ENCODE measurements around the gene GFPT2. TPM values are rescaled to one million over a fixed set of nuclear protein-coding genes. Genes with fewer than 3 reads are reported as not detected.

GFPT2 gene
- polyA plus RNA-seq: 0.19 TPM

DNA sequence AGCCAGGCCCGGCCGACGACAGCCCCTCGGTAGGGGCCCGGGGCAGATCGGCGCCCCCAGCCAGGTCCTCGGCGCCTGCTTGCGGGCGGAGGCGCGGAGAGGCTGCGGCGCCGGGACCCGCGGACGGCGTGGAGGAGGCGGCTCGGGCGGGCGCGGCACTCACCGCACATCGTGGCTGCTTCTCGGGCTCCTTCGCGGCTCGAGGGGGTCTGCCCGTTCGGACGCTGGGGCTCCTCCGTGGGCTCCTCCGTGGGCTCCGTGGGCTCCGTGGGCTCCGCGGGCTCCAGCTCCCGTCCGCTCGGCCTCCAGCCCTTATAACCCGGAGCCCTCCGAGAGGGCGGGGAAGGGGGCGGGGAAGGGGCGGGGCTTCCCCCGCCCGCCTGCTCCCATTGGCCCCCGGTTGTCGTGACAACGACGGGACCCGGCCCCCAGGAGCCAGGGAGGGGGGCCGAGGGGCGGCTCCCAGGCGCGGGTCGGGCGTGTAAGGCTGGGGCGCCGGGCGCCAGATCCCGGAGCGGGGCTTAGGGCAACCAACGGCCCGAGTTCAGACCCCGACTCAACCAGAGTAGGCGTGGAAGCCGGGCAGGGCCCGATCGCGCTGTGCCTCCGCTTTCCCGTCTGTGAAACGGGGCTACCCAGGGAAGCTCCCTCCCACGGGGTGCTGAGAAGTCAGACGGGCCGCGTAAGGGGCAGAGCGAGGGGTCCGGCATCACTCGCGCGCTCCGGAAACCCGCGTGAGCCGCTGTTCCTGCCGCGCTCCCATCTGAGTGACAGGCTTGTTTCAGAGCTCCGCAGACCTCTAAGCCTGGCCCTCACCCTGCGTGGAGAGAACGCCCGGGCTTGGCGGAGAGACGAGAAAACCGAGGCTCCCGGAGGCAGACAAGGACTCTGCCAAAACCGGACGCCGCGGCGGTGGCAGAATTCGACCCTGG is at the start of gene GFPT2:
Gene GFPT2 (minus strand): TSS at position 289 of the 932 bp plus-strand sequence. CDS start 119 bp downstream, at position 170.
- Mint-ChIP-seq H3K27ac (no peak within 1 kb of the TSS), H3K4me1 (peaks cover 0 to 5% (median 2%) of the 10 kb centered on the region in 3 donors), H3K27me3 (peaks cover 32% of the 10 kb centered on the region)

DNA sequence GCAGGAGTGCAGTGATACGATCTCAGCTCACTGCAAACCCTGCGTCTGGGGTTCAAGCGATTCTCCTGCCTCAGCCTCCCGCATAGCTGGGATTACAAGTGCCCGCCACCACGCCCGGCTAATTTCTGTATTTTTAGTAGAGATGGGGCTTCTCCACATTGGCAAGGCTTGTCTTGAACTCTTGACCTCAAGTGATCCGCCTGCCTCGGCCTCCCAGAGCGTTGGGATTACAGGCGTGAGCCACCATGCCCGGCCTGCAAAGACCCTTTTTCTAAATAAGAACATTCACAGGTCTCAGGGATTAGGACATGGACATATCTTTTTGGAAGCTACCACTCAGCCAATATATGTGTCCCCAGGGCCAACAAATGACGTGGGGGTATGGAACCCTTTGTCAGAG is 49.6 kb upstream of the GFPT2 start:
- H3K36me3 Mint-ChIP-seq: peaks cover 2% of the 10 kb centered on the region

More for the DNA sequence above, at the start of gene GFPT2:
- H3K36me3 Mint-ChIP-seq: peaks cover 1% of the 10 kb centered on the region
- H3K4me3 Mint-ChIP-seq: peak within 1 kb of the TSS; percentile 66 to 89 (median 80)
- no peaks in the 10 kb centered on the region for H3K9me3 Mint-ChIP-seq

DNA sequence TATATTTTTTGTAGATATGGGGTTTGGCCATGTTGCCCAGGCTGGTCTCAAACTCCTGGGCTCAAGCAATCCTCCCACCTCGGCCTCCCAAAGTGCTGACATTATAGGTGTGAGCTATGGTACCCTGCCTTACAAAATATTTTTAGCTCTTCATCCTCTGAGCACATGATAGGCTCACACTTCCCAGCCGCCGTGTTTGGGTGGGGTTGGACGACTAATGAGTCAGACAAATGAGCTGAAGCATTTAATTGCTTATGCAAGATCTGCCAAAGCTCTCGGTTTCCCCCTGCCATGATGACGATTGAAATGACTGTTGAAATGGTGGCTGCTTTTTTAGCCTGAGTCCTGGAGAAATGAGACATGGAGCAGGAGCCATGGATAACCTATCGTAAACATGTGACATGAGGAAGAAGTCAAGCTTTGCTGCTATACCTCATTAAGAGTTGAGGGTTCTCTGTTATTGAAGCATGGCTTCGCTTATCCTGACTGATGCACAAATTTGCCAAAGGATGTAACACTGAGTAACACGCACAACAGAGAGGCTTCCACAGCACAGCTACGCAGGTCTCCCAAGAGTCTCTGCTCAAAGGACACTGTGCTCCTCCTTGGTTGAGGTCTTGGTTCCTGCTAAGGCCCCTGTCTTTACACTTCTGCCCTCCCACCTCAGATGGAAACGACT is 48.2 kb upstream of the GFPT2 start:
- H3K4me3 Mint-ChIP-seq: no peak overlapping the region
- no peak overlapping the region for H3K27ac Mint-ChIP-seq
- H3K27me3 Mint-ChIP-seq: peaks cover 3% of the 10 kb centered on the region
- H3K36me3 Mint-ChIP-seq: peaks cover 2% of the 10 kb centered on the region
- H3K4me1 Mint-ChIP-seq: peaks cover 0 to 4% (median 0%) of the 10 kb centered on the region in 3 donors
- H3K9me3 Mint-ChIP-seq: peaks cover 0 to 4% (median 0%) of the 10 kb centered on the region in 3 donors

More for the DNA sequence above, 49.6 kb upstream of the GFPT2 start:
- Mint-ChIP-seq H3K4me3 (no peak overlapping the region), H3K27me3 (peaks cover 4% of the 10 kb centered on the region), H3K9me3 (peaks cover 0 to 4% (median 0%) of the 10 kb centered on the region in 3 donors), H3K4me1 (peaks cover 0 to 2% (median 0%) of the 10 kb centered on the region in 3 donors), H3K27ac (no peak overlapping the region)

DNA sequence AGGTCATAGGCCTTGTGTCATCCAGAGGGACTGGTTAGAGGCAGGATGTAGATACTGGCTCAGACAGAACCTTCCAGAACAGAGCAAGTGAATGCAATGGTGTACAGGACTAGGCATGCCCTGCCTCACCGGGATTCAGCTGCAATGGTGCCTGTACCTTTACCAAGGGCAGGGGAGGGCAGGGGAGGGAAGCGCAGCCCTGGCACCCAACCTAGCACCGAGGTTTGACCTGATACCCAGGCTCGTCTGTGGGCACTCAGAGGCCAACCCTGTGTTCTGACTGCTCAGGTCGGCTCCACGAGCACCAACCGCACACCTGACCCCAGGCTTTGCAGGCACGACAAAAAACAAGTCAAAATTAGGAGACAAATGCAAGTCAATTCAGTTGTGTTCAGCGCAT is 47.3 kb upstream of the GFPT2 start:
- Mint-ChIP-seq H3K27me3 (peaks cover 5% of the 10 kb centered on the region), H3K27ac (no peak overlapping the region), H3K9me3 (peaks cover 0 to 4% (median 0%) of the 10 kb centered on the region in 3 donors), H3K4me1 (peaks cover 0 to 4% (median 0%) of the 10 kb centered on the region in 3 donors), H3K36me3 (no peaks in the 10 kb centered on the region), H3K4me3 (no peak overlapping the region)

DNA sequence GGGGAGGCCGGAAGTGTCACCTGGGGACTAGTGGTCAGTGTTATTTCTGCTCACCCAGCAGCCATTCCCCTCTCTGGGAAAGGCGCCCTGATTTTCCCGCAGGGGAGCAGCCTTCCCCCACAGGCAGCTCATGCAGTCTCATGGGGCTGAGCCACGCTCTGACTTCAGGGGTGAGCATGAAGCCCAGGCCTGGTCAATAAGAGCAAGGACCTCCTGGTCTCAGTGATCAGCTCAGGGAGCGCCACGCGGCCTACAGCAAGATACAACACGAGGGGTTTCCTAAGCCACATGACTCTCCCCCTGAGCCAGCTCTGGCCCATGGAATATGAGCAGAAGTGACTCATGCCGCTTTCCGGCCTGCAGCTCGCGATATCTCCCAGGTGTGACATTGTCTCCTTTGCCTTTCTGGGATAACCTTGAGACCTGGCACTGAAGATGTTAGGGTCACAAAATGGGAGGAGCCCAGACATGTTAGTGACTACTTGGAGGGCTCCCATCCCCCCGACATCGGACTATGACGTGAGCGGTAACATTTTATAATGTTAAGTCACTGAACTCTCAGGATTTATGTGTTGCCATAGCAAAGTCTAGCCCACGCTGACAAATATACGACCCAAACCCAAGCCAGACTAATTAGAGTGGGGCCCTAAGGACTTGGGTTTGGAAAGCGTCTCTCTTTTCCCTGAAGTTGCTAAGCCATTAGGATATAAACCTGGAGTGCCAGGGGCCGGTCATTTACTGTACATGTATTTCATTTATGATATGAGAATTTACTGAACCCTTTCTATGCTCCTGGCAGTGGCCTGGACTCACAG is 46.5 kb upstream of the GFPT2 start:
- Mint-ChIP-seq H3K27me3 (peaks cover 5% of the 10 kb centered on the region), H3K4me1 (peaks cover 0 to 4% (median 0%) of the 10 kb centered on the region in 3 donors), H3K27ac (no peak overlapping the region), H3K36me3 (no peaks in the 10 kb centered on the region), H3K4me3 (no peak overlapping the region), H3K9me3 (peaks cover 0 to 4% (median 0%) of the 10 kb centered on the region in 3 donors)

DNA sequence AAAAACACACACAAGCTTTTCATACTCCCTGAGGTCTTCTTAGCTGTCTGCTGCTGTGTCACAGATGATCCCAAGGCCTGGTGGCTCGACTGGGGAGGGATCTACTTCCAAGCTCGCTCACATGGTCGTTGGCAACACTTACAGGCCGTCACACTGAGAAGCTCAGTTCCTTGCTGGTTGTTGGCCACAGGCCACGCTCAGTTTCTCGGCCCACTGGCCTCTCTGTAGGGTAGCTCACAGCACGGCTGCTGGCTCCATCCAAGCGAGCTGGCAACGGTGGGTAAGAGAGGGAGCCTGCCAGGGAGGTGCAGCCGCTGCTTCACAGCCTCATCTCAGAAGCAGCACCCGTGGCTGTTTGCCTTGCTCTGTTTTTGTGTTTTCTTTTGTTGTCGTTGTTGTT is 43.8 kb upstream of the GFPT2 start:
- H3K27ac Mint-ChIP-seq: no peak overlapping the region
- no peak overlapping the region for H3K4me3 Mint-ChIP-seq
- H3K36me3 Mint-ChIP-seq: no peaks in the 10 kb centered on the region
- peaks cover 0 to 4% (median 0%) of the 10 kb centered on the region in 3 donors for H3K4me1 Mint-ChIP-seq
- peaks cover 6% of the 10 kb centered on the region for H3K27me3 Mint-ChIP-seq
- H3K9me3 Mint-ChIP-seq: peaks cover 0 to 2% (median 0%) of the 10 kb centered on the region in 3 donors

DNA sequence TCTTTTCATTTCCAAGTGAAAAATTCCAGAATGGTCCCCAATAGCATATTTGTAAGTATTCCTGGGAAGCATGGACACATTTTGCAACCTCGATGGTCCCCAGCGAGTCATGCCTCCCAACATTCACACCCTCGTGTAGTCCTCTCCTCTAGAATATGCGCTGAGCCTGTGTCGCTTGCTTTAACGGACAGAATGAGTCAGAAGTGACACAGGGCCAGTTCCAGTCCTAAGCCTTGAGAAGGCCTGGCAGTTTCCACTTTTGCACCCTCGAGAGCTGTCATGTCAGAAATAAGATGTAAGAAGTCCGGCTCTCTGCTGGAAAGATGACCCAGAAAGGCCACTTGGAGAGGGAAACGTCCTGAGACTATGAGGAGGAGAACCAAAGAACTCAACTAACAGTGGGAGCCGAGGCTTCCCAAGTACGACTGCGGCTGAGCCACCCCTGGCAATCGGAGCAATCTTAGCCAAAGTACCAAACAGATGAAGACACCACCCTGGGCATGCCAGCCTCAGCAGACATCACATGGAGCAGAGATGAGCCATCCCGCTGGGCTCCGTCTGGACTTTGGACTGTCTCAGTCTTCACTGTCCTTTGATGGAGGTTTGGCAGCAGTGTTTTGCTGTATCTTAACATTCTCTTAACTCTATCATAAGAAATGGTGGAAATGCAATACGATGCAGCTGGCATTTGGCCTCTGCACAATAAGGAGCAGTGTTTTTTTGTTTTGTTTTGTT is 42.6 kb upstream of the GFPT2 start:
- Mint-ChIP-seq H3K27me3 (peaks cover 6% of the 10 kb centered on the region), H3K36me3 (no peaks in the 10 kb centered on the region), H3K4me3 (no peak overlapping the region), H3K27ac (peak overlapping the region in 1 of 3 donors; percentile 67), H3K4me1 (peaks cover 0 to 4% (median 0%) of the 10 kb centered on the region in 3 donors), H3K9me3 (peaks cover 0 to 3% (median 2%) of the 10 kb centered on the region in 3 donors)

DNA sequence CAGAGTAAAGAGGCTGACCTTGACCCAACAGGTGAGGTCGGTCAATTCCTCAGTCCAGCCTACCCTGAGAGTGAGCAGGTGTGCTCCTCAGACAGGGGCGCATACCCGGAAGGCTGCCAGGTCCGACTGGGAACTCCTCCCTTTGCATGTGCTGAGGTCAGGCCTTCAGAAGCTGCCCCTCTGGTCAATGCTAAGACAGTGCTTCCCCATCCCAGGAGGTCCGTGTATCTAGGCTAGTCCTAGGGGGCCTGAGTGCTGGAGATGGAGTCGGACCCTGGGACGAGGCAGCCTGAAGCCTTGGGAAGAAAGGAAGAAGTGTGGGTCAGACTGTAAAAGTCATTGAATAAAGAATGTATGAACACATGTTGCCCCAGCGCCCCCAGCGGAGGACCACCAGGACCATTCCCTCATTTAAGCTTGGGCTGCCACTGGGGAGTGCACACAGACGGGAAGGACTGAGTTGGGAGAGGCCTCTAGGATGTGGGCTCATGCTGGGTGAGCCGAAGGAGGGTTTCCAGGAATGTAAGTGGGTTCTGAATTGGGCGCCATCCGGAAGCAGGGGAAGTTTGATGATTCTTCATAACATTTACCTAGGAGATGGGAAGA is 41.0 kb upstream of the GFPT2 start:
- no peak overlapping the region for H3K4me3 Mint-ChIP-seq
- H3K27ac Mint-ChIP-seq: no peak overlapping the region
- peaks cover 5% of the 10 kb centered on the region for H3K27me3 Mint-ChIP-seq
- H3K4me1 Mint-ChIP-seq: peaks cover 0 to 4% (median 0%) of the 10 kb centered on the region in 3 donors
- no peaks in the 10 kb centered on the region for H3K36me3 Mint-ChIP-seq
- peaks cover 0 to 4% (median 2%) of the 10 kb centered on the region in 3 donors for H3K9me3 Mint-ChIP-seq

DNA sequence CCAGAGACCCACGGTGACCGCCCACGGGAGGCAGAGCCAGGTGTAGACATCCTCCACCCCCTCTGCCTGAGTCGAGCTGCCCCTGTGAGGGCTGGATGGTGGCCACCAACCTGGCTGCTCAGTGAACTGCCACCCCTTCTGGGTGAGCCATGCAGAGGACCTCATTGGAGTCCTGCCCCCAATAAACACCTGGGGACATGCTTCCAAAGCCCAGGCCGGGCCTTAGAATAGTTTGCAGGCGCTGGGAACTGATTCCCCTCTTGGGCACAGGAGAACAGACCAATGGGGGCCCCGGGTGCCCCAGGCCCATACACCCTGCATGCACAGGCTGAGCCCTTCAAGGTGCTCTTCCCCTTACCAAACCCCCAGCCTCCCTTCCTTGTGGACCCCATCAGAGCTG is 38.1 kb upstream of the GFPT2 start:
- H3K4me3 Mint-ChIP-seq: no peak overlapping the region
- H3K36me3 Mint-ChIP-seq: no peaks in the 10 kb centered on the region
- H3K27me3 Mint-ChIP-seq: peaks cover 5% of the 10 kb centered on the region
- H3K4me1 Mint-ChIP-seq: no peaks in the 10 kb centered on the region
- peaks cover 0 to 5% (median 2%) of the 10 kb centered on the region in 3 donors for H3K9me3 Mint-ChIP-seq
- H3K27ac Mint-ChIP-seq: no peak overlapping the region

DNA sequence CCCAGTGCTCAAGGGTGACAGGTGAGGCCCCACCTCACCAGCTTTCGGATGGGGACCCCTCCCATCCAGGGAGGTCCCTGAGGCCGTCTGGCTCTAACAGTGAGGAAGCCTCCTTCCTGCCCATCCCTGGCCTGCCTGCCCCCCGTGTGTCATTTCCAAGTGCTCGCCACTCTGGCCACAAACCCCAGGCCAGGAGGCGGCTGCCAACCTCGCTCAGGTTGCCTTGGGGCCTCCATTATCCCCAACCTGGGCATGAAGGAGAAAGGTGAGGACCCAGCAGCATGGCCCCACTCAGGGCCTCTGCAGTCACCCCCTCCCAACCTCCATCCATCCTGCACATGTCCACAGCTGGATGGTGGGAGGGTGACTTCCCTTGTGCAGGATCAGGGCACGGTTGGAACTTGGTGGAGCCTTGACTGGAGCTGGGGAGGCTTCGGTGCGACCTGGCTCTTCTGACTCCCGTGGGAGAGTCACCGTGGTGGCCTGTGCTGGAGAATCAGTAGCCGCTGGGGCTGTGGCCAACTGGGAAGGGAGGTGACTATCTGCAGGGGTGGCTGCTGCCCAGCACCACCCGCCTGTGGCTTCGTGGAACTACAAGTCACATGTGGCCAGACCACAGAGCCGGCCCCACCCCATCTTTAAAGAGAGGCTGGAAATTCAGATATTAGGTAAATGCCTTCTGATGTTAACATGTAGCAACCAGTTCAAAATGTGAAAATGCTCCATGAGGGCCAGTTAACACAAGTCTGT is 37.5 kb upstream of the GFPT2 start:
- Mint-ChIP-seq H3K27me3 (peaks cover 4% of the 10 kb centered on the region), H3K9me3 (peaks cover 0 to 5% (median 2%) of the 10 kb centered on the region in 3 donors), H3K27ac (no peak overlapping the region), H3K4me3 (no peak overlapping the region), H3K36me3 (no peaks in the 10 kb centered on the region), H3K4me1 (no peaks in the 10 kb centered on the region)

DNA sequence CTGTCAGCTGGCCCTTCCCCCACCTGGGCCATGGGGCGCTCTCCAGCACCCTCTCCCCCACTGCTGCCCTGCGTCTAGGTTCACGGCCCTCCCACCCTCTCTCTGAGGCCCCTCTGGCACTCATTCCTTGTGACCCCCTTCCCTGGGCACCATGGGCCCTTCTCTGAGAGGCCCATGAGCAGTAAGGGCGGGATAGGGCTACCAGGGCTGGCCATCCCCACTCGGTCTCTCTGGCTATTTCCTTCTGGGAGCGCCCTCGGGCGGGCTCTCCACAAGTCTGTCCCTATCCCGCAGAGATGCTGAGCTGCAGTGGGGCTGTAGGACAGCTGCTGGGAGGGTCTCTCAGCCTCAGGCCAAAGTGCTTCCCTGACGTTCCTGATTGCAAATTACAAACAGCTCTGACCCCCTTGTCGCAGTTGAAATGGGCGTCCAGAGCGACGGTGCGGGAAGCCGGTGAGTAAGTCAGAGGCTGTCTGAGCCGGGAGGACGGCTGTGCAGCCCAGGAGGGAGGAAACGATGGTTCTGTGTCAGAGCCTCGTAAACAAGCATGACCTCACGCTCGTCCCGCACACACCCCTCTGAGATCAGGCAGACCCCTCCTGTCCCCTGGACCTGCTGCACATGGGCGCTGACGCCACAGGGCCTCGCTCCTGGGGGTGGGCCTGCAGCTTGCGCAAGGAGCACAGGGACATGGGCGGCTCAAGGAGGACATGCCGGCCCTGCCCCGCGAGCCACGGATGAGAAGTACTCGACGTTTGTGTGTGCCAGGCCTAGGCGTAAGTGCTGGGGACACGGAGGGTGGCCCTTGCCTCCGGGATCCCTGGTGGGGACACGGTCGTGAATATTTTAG is 36.3 kb upstream of the GFPT2 start:
- Mint-ChIP-seq H3K9me3 (peaks cover 0 to 5% (median 2%) of the 10 kb centered on the region in 3 donors), H3K36me3 (no peaks in the 10 kb centered on the region), H3K27me3 (peaks cover 4% of the 10 kb centered on the region), H3K4me1 (no peaks in the 10 kb centered on the region), H3K27ac (no peak overlapping the region), H3K4me3 (no peak overlapping the region)

DNA sequence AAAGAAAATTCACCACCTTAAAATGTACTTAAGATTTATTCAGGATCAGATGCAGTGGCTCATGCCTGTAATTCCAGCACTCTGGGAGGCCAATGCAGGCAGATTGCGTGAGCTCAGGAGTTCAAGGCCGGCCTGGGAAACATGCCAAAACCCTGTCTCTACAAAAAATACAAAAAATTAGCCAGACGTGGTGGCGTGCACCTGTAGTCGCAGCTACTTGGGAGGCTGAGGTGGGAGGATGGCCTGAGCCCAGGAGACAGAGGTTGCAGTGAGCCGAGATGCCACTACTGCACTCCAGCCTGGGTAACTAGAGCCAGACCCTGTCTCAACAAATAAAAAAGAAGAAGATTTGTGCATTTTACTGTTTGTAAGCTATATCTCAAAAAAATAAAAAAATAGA is 34.7 kb upstream of the GFPT2 start:
- no peaks in the 10 kb centered on the region for H3K4me1 Mint-ChIP-seq
- H3K36me3 Mint-ChIP-seq: no peaks in the 10 kb centered on the region
- H3K9me3 Mint-ChIP-seq: peaks cover 0 to 5% (median 2%) of the 10 kb centered on the region in 3 donors
- H3K27ac Mint-ChIP-seq: no peak overlapping the region
- no peak overlapping the region for H3K4me3 Mint-ChIP-seq
- no peaks in the 10 kb centered on the region for H3K27me3 Mint-ChIP-seq

Data from IgD-negative memory B cell (primary cell).